ENCODE results near the gene PRXL2B. TPM values are rescaled to one million over a fixed set of nuclear protein-coding genes. Genes with fewer than 3 reads are reported as not detected.

The PRXL2B gene
- polyA plus RNA-seq, 1 experiment: 10.2 TPM

DNA sequence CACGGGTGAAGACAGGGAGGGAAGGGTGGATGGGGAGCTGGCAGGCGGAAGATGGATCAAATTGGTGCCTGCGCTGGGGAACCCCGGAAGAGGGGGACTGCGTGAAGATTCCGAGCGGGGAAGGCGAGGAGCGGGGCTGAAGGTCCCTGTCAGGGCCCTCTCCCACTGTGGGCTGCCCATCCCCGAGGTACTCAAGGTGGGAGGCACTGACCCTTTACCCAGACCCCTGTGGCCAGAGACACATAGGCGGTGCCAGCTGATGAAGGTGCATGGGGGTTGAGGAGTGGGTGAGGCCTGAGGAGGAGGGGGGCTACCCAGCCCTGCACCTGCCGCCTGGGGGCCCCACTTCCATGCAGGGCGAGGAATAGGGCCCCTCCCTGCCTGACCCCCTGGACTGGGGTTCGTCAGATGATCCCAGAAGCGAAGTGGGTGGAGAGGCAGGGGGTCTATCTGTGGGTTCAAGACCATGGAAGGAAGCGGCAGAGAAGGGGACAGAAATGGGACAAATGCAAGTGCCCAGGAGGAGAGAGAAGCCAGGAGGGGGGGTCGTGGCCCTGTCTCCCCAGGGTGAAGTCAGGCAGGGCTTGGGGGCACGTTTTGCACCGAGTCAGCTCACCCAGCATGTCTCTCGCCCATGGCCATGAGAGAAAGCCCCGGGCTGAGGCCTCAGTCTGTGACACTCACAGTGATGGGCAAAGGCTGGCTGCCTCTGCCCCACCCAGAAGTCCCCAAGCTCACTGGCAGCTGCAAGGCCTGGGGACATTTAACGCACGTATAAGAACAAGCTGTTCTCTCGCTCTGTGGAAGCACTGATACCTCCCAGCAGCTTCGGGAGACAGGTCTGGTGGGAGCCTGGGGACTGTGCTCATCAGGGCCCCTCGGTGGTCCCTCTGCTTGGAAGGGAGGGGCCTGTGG is 53.3 kb downstream of the PRXL2B start:
- Histone ChIP-seq H3K27me3 (ENCODE audit: control insufficient read depth, insufficient read depth, low read length) (no peaks in the 10 kb centered on the region), H3K4me3 (ENCODE audit: low read depth, low read length) (no peak overlapping the region), H3K27ac (ENCODE audit: low read depth, low read length) (no peak overlapping the region), H3K9me3 (ENCODE audit: control insufficient read depth, insufficient read depth, low read length) (peaks cover 21% of the 10 kb centered on the region)
- ChIA-PET CTCF (interaction anchor here (0.6 kb wide), 1 partner anchor 687 kb away, joined by 3 read pairs; no protein-coding TSS in a partner anchor), POLR2A (no interaction called here)
- TF ChIP-seq, protein P1, sequence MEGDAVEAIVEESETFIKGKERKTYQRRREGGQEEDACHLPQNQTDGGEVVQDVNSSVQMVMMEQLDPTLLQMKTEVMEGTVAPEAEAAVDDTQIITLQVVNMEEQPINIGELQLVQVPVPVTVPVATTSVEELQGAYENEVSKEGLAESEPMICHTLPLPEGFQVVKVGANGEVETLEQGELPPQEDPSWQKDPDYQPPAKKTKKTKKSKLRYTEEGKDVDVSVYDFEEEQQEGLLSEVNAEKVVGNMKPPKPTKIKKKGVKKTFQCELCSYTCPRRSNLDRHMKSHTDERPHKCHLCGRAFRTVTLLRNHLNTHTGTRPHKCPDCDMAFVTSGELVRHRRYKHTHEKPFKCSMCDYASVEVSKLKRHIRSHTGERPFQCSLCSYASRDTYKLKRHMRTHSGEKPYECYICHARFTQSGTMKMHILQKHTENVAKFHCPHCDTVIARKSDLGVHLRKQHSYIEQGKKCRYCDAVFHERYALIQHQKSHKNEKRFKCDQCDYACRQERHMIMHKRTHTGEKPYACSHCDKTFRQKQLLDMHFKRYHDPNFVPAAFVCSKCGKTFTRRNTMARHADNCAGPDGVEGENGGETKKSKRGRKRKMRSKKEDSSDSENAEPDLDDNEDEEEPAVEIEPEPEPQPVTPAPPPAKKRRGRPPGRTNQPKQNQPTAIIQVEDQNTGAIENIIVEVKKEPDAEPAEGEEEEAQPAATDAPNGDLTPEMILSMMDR (IDR thresholded peaks at IDR 0.05; ENCODE audit: low read depth, low read length): no peak
- DNase-seq (ENCODE audit: low read depth, low spot score): no peak

DNA sequence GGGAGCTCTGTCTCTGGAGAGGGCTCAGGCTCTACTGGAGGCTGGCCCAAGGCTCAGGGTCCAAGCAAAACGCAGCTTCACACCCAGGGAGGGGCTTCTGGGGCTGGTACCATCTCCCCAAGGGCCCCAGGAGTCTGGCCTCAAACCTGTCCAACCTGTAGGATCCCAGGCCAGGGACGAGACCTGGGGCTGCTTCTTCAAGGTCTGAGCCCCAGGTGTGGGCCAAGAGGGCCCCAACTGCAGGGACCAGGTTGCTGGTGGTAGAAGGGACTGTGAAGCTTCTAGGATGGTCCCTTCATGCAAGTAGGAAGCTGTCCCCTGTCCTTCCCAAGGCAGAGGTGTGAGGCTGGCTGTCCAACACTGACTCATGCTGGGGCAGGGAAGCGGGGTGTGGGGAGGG is 54.0 kb downstream of the PRXL2B start:
- H3K9me3 ChIP-seq (ENCODE audit: control insufficient read depth, insufficient read depth, low read length): peaks cover 16% of the 10 kb centered on the region
- TF ChIP-seq, protein P1 (IDR thresholded peaks at IDR 0.05; ENCODE audit: low read depth, low read length): no peak
- no peak overlapping the region for H3K4me3 ChIP-seq (ENCODE audit: low read depth, low read length)
- H3K27me3 ChIP-seq (ENCODE audit: control insufficient read depth, insufficient read depth, low read length): no peaks in the 10 kb centered on the region
- ChIA-PET POLR2A (no interaction called here), CTCF (interaction anchor here (0.6 kb wide), 1 partner anchor 686 kb away, joined by 3 read pairs; no protein-coding TSS in a partner anchor)
- DNase-seq (ENCODE audit: low read depth, low spot score): no peak
- H3K27ac ChIP-seq (ENCODE audit: low read depth, low read length): no peak overlapping the region

Other genes starting within 250 kb of the PRXL2B start
- 3.0 and 3.6 TPM in 2 replicates for gene MORN1, start 195.2 kb upstream of the PRXL2B start, polyA plus RNA-seq (2011; rRNA removed)
- gene RER1, start 194.9 kb upstream of the PRXL2B start, polyA plus RNA-seq (2011; rRNA removed): 312 and 324 TPM in 2 replicates
- gene PEX10, start 174.2 kb upstream of the PRXL2B start, polyA plus RNA-seq (2011; rRNA removed): 11.9 and 14.4 TPM in 2 replicates
- 0.05 and 0.06 TPM in 2 replicates for gene PLCH2, start 110.5 kb upstream of the PRXL2B start, polyA plus RNA-seq (2011; rRNA removed)
- gene PANK4, start 60.2 kb upstream of the PRXL2B start, polyA plus RNA-seq (2011; rRNA removed): 10.9 and 13.4 TPM in 2 replicates
- not detected in 2 replicates for gene HES5, start 56.5 kb upstream of the PRXL2B start, polyA plus RNA-seq (2011; rRNA removed)
- gene TNFRSF14, start 30.4 kb upstream of the PRXL2B start, polyA plus RNA-seq (2011; rRNA removed): 5.4 and 7.9 TPM in 2 replicates
- gene MMEL1, start 46.2 kb downstream of the PRXL2B start, polyA plus RNA-seq (2011; rRNA removed): 0.10 and 0.21 TPM in 2 replicates
- 0.06 TPM in 2 replicates for gene TTC34, start 214.9 kb downstream of the PRXL2B start, polyA plus RNA-seq (2011; rRNA removed)

All from AG04450 (cell line).